IPS-15b (cell line): ENCODE measurements around the gene FAM118A.
A peak's percentile ranks its signal among the peaks of the same experiment; 100 is the strongest.
"Not testable (repeated sequence)": the region's sequence is repeated elsewhere in the genome, so short reads cannot be mapped to it uniquely, and the experiment has no call there.

Experiments
- H3K27me3 ChIP-seq: one replicate; pipeline ENCODE4 v1.6.1; 2013; ENCODE audit warnings: low read length; ENCODE audit not compliant: control insufficient read depth, insufficient read depth
- H3K36me3 ChIP-seq: one replicate; pipeline ENCODE4 v1.6.1; 2013; ENCODE audit warnings: low read length; ENCODE audit not compliant: control insufficient read depth, insufficient read depth
- H3K4me1 ChIP-seq: one replicate; pipeline ENCODE4 v1.6.1; 2013; ENCODE audit warnings: mild to moderate bottlenecking, low read length; ENCODE audit not compliant: control insufficient read depth, insufficient read depth
- H3K4me3 ChIP-seq: one replicate; pipeline ENCODE4 v1.5.1; 2013; ENCODE audit warnings: low read depth, low read length
- H3K9ac ChIP-seq: one replicate; pipeline ENCODE4 v1.6.1; 2013; ENCODE audit warnings: low read depth, mild to moderate bottlenecking, low read length
- H3K9me3 ChIP-seq: one replicate; pipeline ENCODE4 v1.6.1; 2013; ENCODE audit warnings: mild to moderate bottlenecking, low read length; ENCODE audit not compliant: control insufficient read depth, insufficient read depth

The FAM118A gene

GRCh38 chr22:45309422-45310227, at the start of gene FAM118A:
TSS of gene FAM118A (plus strand) at chr22:45309934. CDS start at chr22:45322380, 12,446 bp downstream.
- no peaks in the 10 kb centered on the region for H3K36me3 ChIP-seq
- H3K4me3 ChIP-seq, result peak within 1 kb of the TSS; percentile 85
- peaks cover 3% of the 10 kb centered on the region for H3K4me1 ChIP-seq
- peak within 1 kb of the TSS; percentile 85 for H3K9ac ChIP-seq
- H3K9me3 ChIP-seq, result no peaks in the 10 kb centered on the region
- H3K27me3 ChIP-seq, result peaks cover 5% of the 10 kb centered on the region

GRCh38 chr22:45260395-45260759, 49.4 kb upstream of the FAM118A start:
- H3K27me3 ChIP-seq, H3K9me3 ChIP-seq, H3K36me3 ChIP-seq, H3K4me1 ChIP-seq, H3K4me3 ChIP-seq, H3K9ac ChIP-seq: not testable (repeated sequence)

GRCh38 chr22:45261407-45262088, 48.2 kb upstream of the FAM118A start:
- Histone ChIP-seq H3K4me3 (no peak overlapping the region), H3K4me1 (peaks cover 2% of the 10 kb centered on the region), H3K9me3 (no peaks in the 10 kb centered on the region), H3K27me3 (peaks cover 10% of the 10 kb centered on the region), H3K9ac (no peak overlapping the region), H3K36me3 (no peaks in the 10 kb centered on the region)

- Histone ChIP-seq H3K36me3 (no peaks in the 10 kb centered on the region), H3K9ac (no peak overlapping the region), H3K27me3 (peaks cover 10% of the 10 kb centered on the region), H3K4me1 (peaks cover 2% of the 10 kb centered on the region), H3K9me3 (no peaks in the 10 kb centered on the region), H3K4me3 (no peak overlapping the region)
Measured at GRCh38 chr22:45262195-45262930, 47.4 kb upstream of the FAM118A start.

GRCh38 chr22:45262931-45263462, 46.7 kb upstream of the FAM118A start:
- no peaks in the 10 kb centered on the region for H3K36me3 ChIP-seq
- no peak overlapping the region for H3K4me3 ChIP-seq
- H3K27me3 ChIP-seq, result peaks cover 10% of the 10 kb centered on the region
- peaks cover 2% of the 10 kb centered on the region for H3K4me1 ChIP-seq
- no peaks in the 10 kb centered on the region for H3K9me3 ChIP-seq
- H3K9ac ChIP-seq, result no peak overlapping the region

- Histone ChIP-seq H3K27me3 (peaks cover 10% of the 10 kb centered on the region), H3K9ac (no peak overlapping the region), H3K4me3 (no peak overlapping the region), H3K36me3 (no peaks in the 10 kb centered on the region), H3K9me3 (no peaks in the 10 kb centered on the region), H3K4me1 (peaks cover 2% of the 10 kb centered on the region)
Measured at GRCh38 chr22:45263463-45264269, 46.1 kb upstream of the FAM118A start.

- no peaks in the 10 kb centered on the region for H3K9me3 ChIP-seq
- H3K4me1 ChIP-seq, result peaks cover 6% of the 10 kb centered on the region
- H3K27me3 ChIP-seq, result peaks cover 20% of the 10 kb centered on the region
- H3K9ac ChIP-seq, result no peak overlapping the region
- no peak overlapping the region for H3K4me3 ChIP-seq
- H3K36me3 ChIP-seq, result no peaks in the 10 kb centered on the region
Measured at GRCh38 chr22:45265535-45265934, 44.2 kb upstream of the FAM118A start.

GRCh38 chr22:45268167-45268957, 41.4 kb upstream of the FAM118A start:
- peaks cover 17% of the 10 kb centered on the region for H3K27me3 ChIP-seq
- peak overlapping the region; percentile 88 for H3K4me3 ChIP-seq
- H3K9ac ChIP-seq, result peak overlapping the region; percentile 60
- peaks cover 6% of the 10 kb centered on the region for H3K4me1 ChIP-seq
- H3K9me3 ChIP-seq, result no peaks in the 10 kb centered on the region
- H3K36me3 ChIP-seq, result no peaks in the 10 kb centered on the region

- H3K9ac ChIP-seq, result peak overlapping the region; percentile 60
- H3K27me3 ChIP-seq, result peaks cover 11% of the 10 kb centered on the region
- H3K36me3 ChIP-seq, result no peaks in the 10 kb centered on the region
Measured at GRCh38 chr22:45268958-45269844, 40.5 kb upstream of the FAM118A start.

More at GRCh38 chr22:45268958-45269844, 40.5 kb upstream of the FAM118A start:
- H3K4me1 ChIP-seq, result peaks cover 4% of the 10 kb centered on the region
- H3K4me3 ChIP-seq, result peak overlapping the region; percentile 88
- no peaks in the 10 kb centered on the region for H3K9me3 ChIP-seq
